ENCODE data around the gene TM2D3.

The TM2D3 gene

GRCh38 chr15:101652098-101652785 is at the start of gene TM2D3:
TSS of gene TM2D3 (minus strand) at chr15:101652381. CDS start at chr15:101652361, 20 bp downstream.
- peak within 1 kb of the TSS; percentile 82 for H3K27ac ChIP-seq
- TF ChIP-seq CTCF (conservative IDR thresholded peaks at IDR 0.05; ENCODE audit: low read depth, low read length): peak; percentile 62
- H3K4me2 ChIP-seq: peak within 1 kb of the TSS; percentile 88
- no peaks in the 10 kb centered on the region for H3K27me3 ChIP-seq (ENCODE audit: insufficient read depth, low read depth)
- H3K79me2 ChIP-seq (ENCODE audit: insufficient read depth, low read depth): peaks cover 51% of the 10 kb centered on the region
- H3K9ac ChIP-seq: peak within 1 kb of the TSS; percentile 77
- H3K4me1 ChIP-seq (ENCODE audit: low read depth, poor library complexity, severe bottlenecking): peaks cover 37% of the 10 kb centered on the region
- peak within 1 kb of the TSS; percentile 40 for H3K4me3 ChIP-seq (IDR thresholded peaks at IDR 0.05; ENCODE audit: insufficient read depth, low read depth, low read length)
- no peaks in the 10 kb centered on the region for H4K20me1 ChIP-seq (ENCODE audit: insufficient read depth)
- peaks cover 5% of the 10 kb centered on the region; the same call in 1 of the 2 replicates for H3K36me3 ChIP-seq (ENCODE audit: insufficient read depth)
- peak within 1 kb of the TSS; percentile 81 for H2AFZ ChIP-seq (ENCODE audit: low read depth)

DNA sequence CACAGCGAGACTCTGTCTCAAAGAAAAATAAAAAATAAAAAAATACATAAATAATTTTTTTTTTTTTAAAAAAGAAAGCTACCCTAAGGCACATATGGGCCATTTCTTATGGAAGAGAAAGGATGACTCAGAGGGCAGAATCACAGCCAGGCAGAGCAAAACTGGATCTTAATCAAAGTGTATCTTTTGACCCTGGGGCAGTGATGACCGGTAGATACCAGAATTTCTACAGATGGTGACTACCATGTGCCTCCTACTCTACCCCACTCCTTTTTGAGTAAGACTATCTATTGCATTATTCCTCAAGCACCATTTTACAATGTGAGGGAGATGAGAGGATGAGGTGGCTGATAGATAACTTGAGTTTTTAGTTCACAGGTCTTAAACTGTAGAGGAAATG is 46.1 kb upstream of the TM2D3 start:
- Histone ChIP-seq H3K36me3 (ENCODE audit: insufficient read depth) (no peaks in the 10 kb centered on the region), H3K79me2 (ENCODE audit: insufficient read depth, low read depth) (no peaks in the 10 kb centered on the region), H2AFZ (ENCODE audit: low read depth) (no peak overlapping the region), H3K4me3 (IDR thresholded peaks at IDR 0.05; ENCODE audit: insufficient read depth, low read depth, low read length) (no peak overlapping the region), H4K20me1 (ENCODE audit: insufficient read depth) (no peaks in the 10 kb centered on the region), H3K9ac (no peak overlapping the region), H3K27ac (no peak overlapping the region), H3K4me2 (no peak overlapping the region), H3K27me3 (ENCODE audit: insufficient read depth, low read depth) (no peaks in the 10 kb centered on the region), H3K4me1 (ENCODE audit: low read depth, poor library complexity, severe bottlenecking) (no peaks in the 10 kb centered on the region)
- TF ChIP-seq CTCF (conservative IDR thresholded peaks at IDR 0.05; ENCODE audit: low read depth, low read length): no peak

DNA sequence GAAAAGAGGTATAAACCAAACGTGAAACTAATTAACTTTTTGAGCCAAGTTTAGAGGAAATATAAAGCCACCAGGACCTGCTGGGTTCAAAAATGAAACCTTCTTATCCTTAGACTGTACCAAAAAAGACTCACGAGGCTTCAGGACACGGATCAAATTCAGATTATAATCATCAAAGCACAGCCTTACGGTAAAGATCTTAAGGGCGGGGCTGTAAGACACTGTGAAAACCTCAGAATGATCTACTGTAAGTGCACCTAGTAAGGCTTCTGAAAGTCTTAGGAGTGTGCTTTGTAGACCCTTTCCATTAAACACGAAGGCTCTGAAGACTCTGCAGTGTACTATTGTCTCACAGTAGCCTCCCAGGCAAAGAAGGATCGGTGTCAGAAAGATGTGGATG is 45.3 kb upstream of the TM2D3 start:
- no peak overlapping the region for H3K4me3 ChIP-seq (IDR thresholded peaks at IDR 0.05; ENCODE audit: insufficient read depth, low read depth, low read length)
- no peak overlapping the region for H3K27ac ChIP-seq
- H3K9ac ChIP-seq: no peak overlapping the region
- no peaks in the 10 kb centered on the region for H3K36me3 ChIP-seq (ENCODE audit: insufficient read depth)
- no peaks in the 10 kb centered on the region for H4K20me1 ChIP-seq (ENCODE audit: insufficient read depth)
- H3K4me1 ChIP-seq (ENCODE audit: low read depth, poor library complexity, severe bottlenecking): no peaks in the 10 kb centered on the region
- no peak for TF ChIP-seq CTCF (conservative IDR thresholded peaks at IDR 0.05; ENCODE audit: low read depth, low read length)
- no peaks in the 10 kb centered on the region for H3K27me3 ChIP-seq (ENCODE audit: insufficient read depth, low read depth)
- H3K4me2 ChIP-seq: no peak overlapping the region
- H2AFZ ChIP-seq (ENCODE audit: low read depth): no peak overlapping the region
- H3K79me2 ChIP-seq (ENCODE audit: insufficient read depth, low read depth): no peaks in the 10 kb centered on the region

DNA sequence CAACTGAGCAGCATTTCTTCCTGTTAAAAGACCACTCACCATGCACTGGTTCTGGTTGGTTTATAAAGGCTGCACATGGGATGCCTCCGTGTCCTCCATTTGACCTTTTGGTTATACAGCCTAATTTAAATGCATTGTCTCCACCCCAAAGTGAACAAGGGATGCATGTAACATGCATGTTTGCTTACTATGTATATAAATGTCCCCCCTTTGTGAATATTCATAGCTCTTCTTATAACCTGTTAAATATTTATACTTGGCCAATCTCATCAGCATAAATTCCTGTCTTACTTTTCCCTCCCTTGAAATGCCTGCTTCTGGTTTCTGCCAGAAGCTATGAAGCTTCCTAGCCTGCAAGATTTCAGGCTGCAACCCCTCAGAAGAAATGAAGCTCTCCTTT is 44.6 kb upstream of the TM2D3 start:
- no peak overlapping the region for H3K4me2 ChIP-seq
- no peaks in the 10 kb centered on the region for H4K20me1 ChIP-seq (ENCODE audit: insufficient read depth)
- no peak for TF ChIP-seq CTCF (conservative IDR thresholded peaks at IDR 0.05; ENCODE audit: low read depth, low read length)
- no peaks in the 10 kb centered on the region for H3K79me2 ChIP-seq (ENCODE audit: insufficient read depth, low read depth)
- no peak overlapping the region for H2AFZ ChIP-seq (ENCODE audit: low read depth)
- H3K4me3 ChIP-seq (IDR thresholded peaks at IDR 0.05; ENCODE audit: insufficient read depth, low read depth, low read length): no peak overlapping the region
- no peaks in the 10 kb centered on the region for H3K36me3 ChIP-seq (ENCODE audit: insufficient read depth)
- no peaks in the 10 kb centered on the region for H3K27me3 ChIP-seq (ENCODE audit: insufficient read depth, low read depth)
- H3K9ac ChIP-seq: no peak overlapping the region
- H3K27ac ChIP-seq: no peak overlapping the region
- H3K4me1 ChIP-seq (ENCODE audit: low read depth, poor library complexity, severe bottlenecking): no peaks in the 10 kb centered on the region
